ENCODE data around the gene ABLIM3. TPM values are rescaled to one million over a fixed set of nuclear protein-coding genes. Genes with fewer than 3 reads are reported as not detected.
A peak's percentile ranks its signal among the peaks of the same experiment; 100 is the strongest.

ABLIM3 gene
- total RNA-seq, 1 experiment from 2014 or later = not detected

- H3K9me3 ChIP-seq (ENCODE audit: low read length) = no peaks in the 10 kb centered on the region
- H3K27me3 ChIP-seq (ENCODE audit: low read length) = no peaks in the 10 kb centered on the region
- H2AFZ ChIP-seq (ENCODE audit: low read length) = no peak overlapping the region
- no peak overlapping the region for H3K9ac ChIP-seq (ENCODE audit: low read length)
- no peaks in the 10 kb centered on the region for H3K79me2 ChIP-seq (ENCODE audit: low read length)
- H3K36me3 ChIP-seq (ENCODE audit: insufficient read depth, low read length) = no peaks in the 10 kb centered on the region
- H3K4me1 ChIP-seq (ENCODE audit: low read length) = peaks cover 4% of the 10 kb centered on the region
- no peak overlapping the region for H3K4me2 ChIP-seq (ENCODE audit: low read depth, low read length, poor library complexity, severe bottlenecking)
- H3K4me3 ChIP-seq (ENCODE audit: low read length) = no peak overlapping the region
- no peaks in the 10 kb centered on the region for H3K9me2 ChIP-seq (replicated peaks; ENCODE audit: insufficient read depth, low read length)
- no peak for DNase-seq
- no peak overlapping the region for H3K27ac ChIP-seq (ENCODE audit: low read length)
- H4K20me1 ChIP-seq (ENCODE audit: insufficient read depth, low read depth, low read length) = no peaks in the 10 kb centered on the region
Measured at GRCh38 chr5:149247726-149248125, 106.4 kb downstream of the ABLIM3 start.

GRCh38 chr5:149251546-149251945, 110.3 kb downstream of the ABLIM3 start:
- no peak overlapping the region for H3K9ac ChIP-seq (ENCODE audit: low read length)
- H3K4me3 ChIP-seq (ENCODE audit: low read length) = no peak overlapping the region
- H2AFZ ChIP-seq (ENCODE audit: low read length) = no peak overlapping the region

GRCh38 chr5:149254506-149254905, 113.2 kb downstream of the ABLIM3 start:
- Histone ChIP-seq H3K4me3 (ENCODE audit: low read length) (no peak overlapping the region), H3K4me1 (ENCODE audit: low read length) (peaks cover 19% of the 10 kb centered on the region), H3K9me2 (replicated peaks; ENCODE audit: insufficient read depth, low read length) (no peaks in the 10 kb centered on the region), H3K27ac (ENCODE audit: low read length) (no peak overlapping the region), H3K36me3 (ENCODE audit: insufficient read depth, low read length) (no peaks in the 10 kb centered on the region), H2AFZ (ENCODE audit: low read length) (no peak overlapping the region), H3K9ac (ENCODE audit: low read length) (no peak overlapping the region), H3K9me3 (ENCODE audit: low read length) (no peaks in the 10 kb centered on the region), H3K79me2 (ENCODE audit: low read length) (no peaks in the 10 kb centered on the region), H3K27me3 (ENCODE audit: low read length) (no peaks in the 10 kb centered on the region), H4K20me1 (ENCODE audit: insufficient read depth, low read depth, low read length) (no peaks in the 10 kb centered on the region), H3K4me2 (ENCODE audit: low read depth, low read length, poor library complexity, severe bottlenecking) (no peak overlapping the region)
- no peak for DNase-seq

More at GRCh38 chr5:149251546-149251945, 110.3 kb downstream of the ABLIM3 start:
- Histone ChIP-seq H3K79me2 (ENCODE audit: low read length) (no peaks in the 10 kb centered on the region), H3K9me3 (ENCODE audit: low read length) (no peaks in the 10 kb centered on the region), H3K36me3 (ENCODE audit: insufficient read depth, low read length) (no peaks in the 10 kb centered on the region), H3K27me3 (ENCODE audit: low read length) (no peaks in the 10 kb centered on the region), H3K4me2 (ENCODE audit: low read depth, low read length, poor library complexity, severe bottlenecking) (no peak overlapping the region), H3K27ac (ENCODE audit: low read length) (no peak overlapping the region), H4K20me1 (ENCODE audit: insufficient read depth, low read depth, low read length) (no peaks in the 10 kb centered on the region), H3K4me1 (ENCODE audit: low read length) (no peaks in the 10 kb centered on the region), H3K9me2 (replicated peaks; ENCODE audit: insufficient read depth, low read length) (no peaks in the 10 kb centered on the region)
- DNase-seq = no peak

GRCh38 chr5:149256451-149256850, 115.2 kb downstream of the ABLIM3 start:
- Histone ChIP-seq H3K4me3 (ENCODE audit: low read length) (no peak overlapping the region), H3K27ac (ENCODE audit: low read length) (no peak overlapping the region), H3K4me2 (ENCODE audit: low read depth, low read length, poor library complexity, severe bottlenecking) (no peak overlapping the region), H3K27me3 (ENCODE audit: low read length) (no peaks in the 10 kb centered on the region), H3K9ac (ENCODE audit: low read length) (no peak overlapping the region), H3K9me2 (replicated peaks; ENCODE audit: insufficient read depth, low read length) (no peaks in the 10 kb centered on the region), H2AFZ (ENCODE audit: low read length) (no peak overlapping the region), H3K36me3 (ENCODE audit: insufficient read depth, low read length) (no peaks in the 10 kb centered on the region), H3K4me1 (ENCODE audit: low read length) (peaks cover 23% of the 10 kb centered on the region), H4K20me1 (ENCODE audit: insufficient read depth, low read depth, low read length) (no peaks in the 10 kb centered on the region), H3K79me2 (ENCODE audit: low read length) (no peaks in the 10 kb centered on the region), H3K9me3 (ENCODE audit: low read length) (no peaks in the 10 kb centered on the region)
- DNase-seq = no peak

- Histone ChIP-seq H4K20me1 (ENCODE audit: insufficient read depth, low read depth, low read length) (no peaks in the 10 kb centered on the region), H3K9me3 (ENCODE audit: low read length) (no peaks in the 10 kb centered on the region), H3K4me1 (ENCODE audit: low read length) (peaks cover 23% of the 10 kb centered on the region), H3K4me3 (ENCODE audit: low read length) (no peak overlapping the region), H3K27me3 (ENCODE audit: low read length) (no peaks in the 10 kb centered on the region), H3K36me3 (ENCODE audit: insufficient read depth, low read length) (no peaks in the 10 kb centered on the region), H3K9ac (ENCODE audit: low read length) (no peak overlapping the region), H3K9me2 (replicated peaks; ENCODE audit: insufficient read depth, low read length) (no peaks in the 10 kb centered on the region), H3K4me2 (ENCODE audit: low read depth, low read length, poor library complexity, severe bottlenecking) (no peak overlapping the region), H2AFZ (ENCODE audit: low read length) (no peak overlapping the region), H3K27ac (ENCODE audit: low read length) (no peak overlapping the region), H3K79me2 (ENCODE audit: low read length) (no peaks in the 10 kb centered on the region)
- no peak for DNase-seq
Measured at GRCh38 chr5:149257131-149257530, 115.8 kb downstream of the ABLIM3 start.

GRCh38 chr5:149257889-149258705, 116.8 kb downstream of the ABLIM3 start:
- DNase-seq = peak; percentile 68
- Histone ChIP-seq H3K9me3 (ENCODE audit: low read length) (no peaks in the 10 kb centered on the region), H3K4me2 (ENCODE audit: low read depth, low read length, poor library complexity, severe bottlenecking) (peak overlapping the region; percentile 61), H3K4me3 (ENCODE audit: low read length) (peak overlapping the region; percentile 29; the same call in 1 of the 2 replicates), H3K4me1 (ENCODE audit: low read length) (peaks cover 32% of the 10 kb centered on the region), H2AFZ (ENCODE audit: low read length) (no peak overlapping the region), H3K9ac (ENCODE audit: low read length) (peak overlapping the region; percentile 42), H4K20me1 (ENCODE audit: insufficient read depth, low read depth, low read length) (no peaks in the 10 kb centered on the region), H3K79me2 (ENCODE audit: low read length) (no peaks in the 10 kb centered on the region), H3K27me3 (ENCODE audit: low read length) (no peaks in the 10 kb centered on the region), H3K27ac (ENCODE audit: low read length) (no peak overlapping the region), H3K36me3 (ENCODE audit: insufficient read depth, low read length) (no peaks in the 10 kb centered on the region), H3K9me2 (replicated peaks; ENCODE audit: insufficient read depth, low read length) (no peaks in the 10 kb centered on the region)

GRCh38 chr5:149260761-149261160, 119.5 kb downstream of the ABLIM3 start:
- Histone ChIP-seq H2AFZ (ENCODE audit: low read length) (no peak overlapping the region), H4K20me1 (ENCODE audit: insufficient read depth, low read depth, low read length) (no peaks in the 10 kb centered on the region), H3K79me2 (ENCODE audit: low read length) (no peaks in the 10 kb centered on the region), H3K4me3 (ENCODE audit: low read length) (no peak overlapping the region), H3K9ac (ENCODE audit: low read length) (no peak overlapping the region), H3K9me2 (replicated peaks; ENCODE audit: insufficient read depth, low read length) (no peaks in the 10 kb centered on the region), H3K27ac (ENCODE audit: low read length) (no peak overlapping the region), H3K4me1 (ENCODE audit: low read length) (peaks cover 56% of the 10 kb centered on the region), H3K4me2 (ENCODE audit: low read depth, low read length, poor library complexity, severe bottlenecking) (no peak overlapping the region), H3K9me3 (ENCODE audit: low read length) (no peaks in the 10 kb centered on the region), H3K27me3 (ENCODE audit: low read length) (no peaks in the 10 kb centered on the region), H3K36me3 (ENCODE audit: insufficient read depth, low read length) (no peaks in the 10 kb centered on the region)
- DNase-seq = no peak

- H2AFZ ChIP-seq (ENCODE audit: low read length) = no peak overlapping the region
- peaks cover 56% of the 10 kb centered on the region for H3K4me1 ChIP-seq (ENCODE audit: low read length)
- H4K20me1 ChIP-seq (ENCODE audit: insufficient read depth, low read depth, low read length) = no peaks in the 10 kb centered on the region
- H3K79me2 ChIP-seq (ENCODE audit: low read length) = no peaks in the 10 kb centered on the region
- no peaks in the 10 kb centered on the region for H3K9me3 ChIP-seq (ENCODE audit: low read length)
- no peaks in the 10 kb centered on the region for H3K36me3 ChIP-seq (ENCODE audit: insufficient read depth, low read length)
- H3K4me3 ChIP-seq (ENCODE audit: low read length) = no peak overlapping the region
- H3K9me2 ChIP-seq (replicated peaks; ENCODE audit: insufficient read depth, low read length) = no peaks in the 10 kb centered on the region
- H3K27me3 ChIP-seq (ENCODE audit: low read length) = no peaks in the 10 kb centered on the region
- no peak overlapping the region for H3K4me2 ChIP-seq (ENCODE audit: low read depth, low read length, poor library complexity, severe bottlenecking)
- no peak overlapping the region for H3K27ac ChIP-seq (ENCODE audit: low read length)
- no peak for DNase-seq
- no peak overlapping the region for H3K9ac ChIP-seq (ENCODE audit: low read length)
Measured at GRCh38 chr5:149261246-149261645, 120.0 kb downstream of the ABLIM3 start.
